Nephron (organoid): ENCODE measurements around the gene PAPPA2.
A peak's percentile ranks its signal among the peaks of the same experiment; 100 is the strongest.
"Not testable (repeated sequence)": the region's sequence is repeated elsewhere in the genome, so short reads cannot be mapped to it uniquely, and the experiment has no call there.

ENCODE experiments used
- H3K27ac Mint-ChIP-seq, 3 experiments: 2 replicates each; pipeline ENCODE4 v1.8.0; 2020; ENCODE audit warnings: mixed read lengths in 3 of 3, mild to moderate bottlenecking in 2 of 3, moderate library complexity in 1 of 3
- H3K27me3 Mint-ChIP-seq: 2 replicates; pipeline ENCODE4 v1.8.0; 2021; ENCODE audit warnings: low read depth, mild to moderate bottlenecking, moderate library complexity, mixed read lengths
- H3K36me3 Mint-ChIP-seq: 2 replicates; pipeline ENCODE4 v1.8.0; 2020; ENCODE audit warnings: low read depth, mixed read lengths
- H3K4me1 Mint-ChIP-seq: 2 replicates; pipeline ENCODE4 v1.8.0; 2020; ENCODE audit warnings: mixed read lengths
- H3K4me3 Mint-ChIP-seq, 3 experiments: 2 replicates each; pipeline ENCODE4 v1.8.0; 2020; ENCODE audit warnings: mild to moderate bottlenecking in 3 of 3, mixed read lengths in 3 of 3, moderate library complexity in 2 of 3
- H3K9me3 Mint-ChIP-seq: 2 replicates; pipeline ENCODE4 v1.8.0; 2020; ENCODE audit warnings: mixed read lengths
- TF ChIP-seq, protein P1 (sequence below), 3 experiments: fragments of 200-600 bp; sonication (generic); IDR thresholded peaks; one replicate each; pipeline ENCODE4 v1.5.0; 2021; ENCODE audit warnings: antibody characterized with exemption in 3 of 3; ENCODE audit not compliant: unreplicated experiment in 3 of 3

PAPPA2 gene, protein sequence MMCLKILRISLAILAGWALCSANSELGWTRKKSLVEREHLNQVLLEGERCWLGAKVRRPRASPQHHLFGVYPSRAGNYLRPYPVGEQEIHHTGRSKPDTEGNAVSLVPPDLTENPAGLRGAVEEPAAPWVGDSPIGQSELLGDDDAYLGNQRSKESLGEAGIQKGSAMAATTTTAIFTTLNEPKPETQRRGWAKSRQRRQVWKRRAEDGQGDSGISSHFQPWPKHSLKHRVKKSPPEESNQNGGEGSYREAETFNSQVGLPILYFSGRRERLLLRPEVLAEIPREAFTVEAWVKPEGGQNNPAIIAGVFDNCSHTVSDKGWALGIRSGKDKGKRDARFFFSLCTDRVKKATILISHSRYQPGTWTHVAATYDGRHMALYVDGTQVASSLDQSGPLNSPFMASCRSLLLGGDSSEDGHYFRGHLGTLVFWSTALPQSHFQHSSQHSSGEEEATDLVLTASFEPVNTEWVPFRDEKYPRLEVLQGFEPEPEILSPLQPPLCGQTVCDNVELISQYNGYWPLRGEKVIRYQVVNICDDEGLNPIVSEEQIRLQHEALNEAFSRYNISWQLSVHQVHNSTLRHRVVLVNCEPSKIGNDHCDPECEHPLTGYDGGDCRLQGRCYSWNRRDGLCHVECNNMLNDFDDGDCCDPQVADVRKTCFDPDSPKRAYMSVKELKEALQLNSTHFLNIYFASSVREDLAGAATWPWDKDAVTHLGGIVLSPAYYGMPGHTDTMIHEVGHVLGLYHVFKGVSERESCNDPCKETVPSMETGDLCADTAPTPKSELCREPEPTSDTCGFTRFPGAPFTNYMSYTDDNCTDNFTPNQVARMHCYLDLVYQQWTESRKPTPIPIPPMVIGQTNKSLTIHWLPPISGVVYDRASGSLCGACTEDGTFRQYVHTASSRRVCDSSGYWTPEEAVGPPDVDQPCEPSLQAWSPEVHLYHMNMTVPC (N-terminal part only)

DNA sequence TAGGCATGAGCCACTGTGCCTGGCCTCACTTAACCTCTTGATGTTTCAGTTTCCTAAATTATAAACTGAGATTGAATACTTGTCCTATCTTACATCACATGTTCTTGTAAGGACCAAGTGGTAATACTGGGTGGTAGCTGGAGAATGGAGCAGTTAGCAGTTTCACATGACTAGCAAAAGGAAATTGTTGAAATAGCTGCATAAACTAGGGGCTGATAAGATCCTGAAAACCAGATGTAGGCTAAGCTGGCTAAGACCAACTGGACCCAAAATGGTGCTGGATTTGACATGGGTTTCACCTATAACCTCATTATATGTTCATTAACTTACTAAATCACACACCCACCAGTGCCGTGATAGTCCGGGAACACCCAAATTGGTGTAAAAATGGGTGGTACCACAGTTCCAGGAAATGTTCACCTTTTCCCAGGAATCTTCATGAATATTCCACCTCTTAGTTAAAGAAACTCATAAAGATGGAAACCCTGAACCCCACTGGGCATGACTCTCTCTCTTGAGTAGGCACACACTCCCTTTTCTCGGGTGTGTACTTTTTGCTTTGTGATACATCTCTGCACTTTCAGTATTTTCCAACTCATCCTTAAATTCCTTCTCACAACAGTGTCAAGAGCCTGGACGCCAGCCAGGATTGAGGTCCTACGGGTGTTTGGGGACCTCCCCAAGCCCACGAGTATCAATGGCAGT is at the start of gene PAPPA2:
TSS of gene PAPPA2 (plus strand) at position 502 of the 705 bp plus-strand sequence. CDS start 93,148 bp downstream, outside the sequence.
- TF ChIP-seq, protein P1, sequence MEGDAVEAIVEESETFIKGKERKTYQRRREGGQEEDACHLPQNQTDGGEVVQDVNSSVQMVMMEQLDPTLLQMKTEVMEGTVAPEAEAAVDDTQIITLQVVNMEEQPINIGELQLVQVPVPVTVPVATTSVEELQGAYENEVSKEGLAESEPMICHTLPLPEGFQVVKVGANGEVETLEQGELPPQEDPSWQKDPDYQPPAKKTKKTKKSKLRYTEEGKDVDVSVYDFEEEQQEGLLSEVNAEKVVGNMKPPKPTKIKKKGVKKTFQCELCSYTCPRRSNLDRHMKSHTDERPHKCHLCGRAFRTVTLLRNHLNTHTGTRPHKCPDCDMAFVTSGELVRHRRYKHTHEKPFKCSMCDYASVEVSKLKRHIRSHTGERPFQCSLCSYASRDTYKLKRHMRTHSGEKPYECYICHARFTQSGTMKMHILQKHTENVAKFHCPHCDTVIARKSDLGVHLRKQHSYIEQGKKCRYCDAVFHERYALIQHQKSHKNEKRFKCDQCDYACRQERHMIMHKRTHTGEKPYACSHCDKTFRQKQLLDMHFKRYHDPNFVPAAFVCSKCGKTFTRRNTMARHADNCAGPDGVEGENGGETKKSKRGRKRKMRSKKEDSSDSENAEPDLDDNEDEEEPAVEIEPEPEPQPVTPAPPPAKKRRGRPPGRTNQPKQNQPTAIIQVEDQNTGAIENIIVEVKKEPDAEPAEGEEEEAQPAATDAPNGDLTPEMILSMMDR (IDR thresholded peaks at IDR 0.05; ENCODE audit: unreplicated experiment in 3 of 3): no peak
- Mint-ChIP-seq H3K27me3 (no peaks in the 10 kb centered on the region), H3K4me1 (peaks cover 3% of the 10 kb centered on the region), H3K9me3 (peaks cover 3% of the 10 kb centered on the region), H3K36me3 (peaks cover 3% of the 10 kb centered on the region), H3K27ac (peak within 1 kb of the TSS in 1 of 3 experiments; percentile 63), H3K4me3 (no peak within 1 kb of the TSS)

DNA sequence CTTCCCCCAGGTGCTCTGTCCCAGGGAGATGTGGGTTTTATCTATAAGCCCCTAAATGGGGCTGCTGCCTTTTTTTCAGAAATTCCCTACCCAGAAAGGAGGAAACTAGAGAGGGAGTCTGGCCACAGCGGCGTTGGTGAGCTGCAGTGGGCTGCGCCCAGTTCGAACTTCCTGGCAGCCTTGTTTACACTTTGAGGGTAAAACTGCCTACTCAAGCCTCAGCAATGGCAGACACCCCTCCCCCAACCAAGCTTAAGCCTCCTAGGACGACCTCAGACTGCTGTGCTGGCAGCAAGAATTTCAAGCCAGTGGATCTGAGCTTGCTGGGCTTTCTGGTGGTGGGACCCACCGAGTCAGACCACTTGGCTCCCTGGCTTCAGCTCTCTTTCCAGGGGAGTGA is 46.2 kb upstream of the PAPPA2 start:
- no peaks in the 10 kb centered on the region for H3K36me3 Mint-ChIP-seq
- H3K27ac Mint-ChIP-seq: no peak overlapping the region
- H3K4me3 Mint-ChIP-seq: no peak overlapping the region
- no peaks in the 10 kb centered on the region for H3K27me3 Mint-ChIP-seq
- no peaks in the 10 kb centered on the region for H3K4me1 Mint-ChIP-seq
- peaks cover 6% of the 10 kb centered on the region for H3K9me3 Mint-ChIP-seq
- TF ChIP-seq, protein P1 (IDR thresholded peaks at IDR 0.05; ENCODE audit: unreplicated experiment in 3 of 3): no peak

- H3K4me3 Mint-ChIP-seq, H3K36me3 Mint-ChIP-seq, H3K27me3 Mint-ChIP-seq, H3K4me1 Mint-ChIP-seq, H3K27ac Mint-ChIP-seq: not testable (repeated sequence)
- peaks cover 23% of the 10 kb centered on the region for H3K9me3 Mint-ChIP-seq
These were observed 43.4 kb upstream of the PAPPA2 start for GRCh38 chr1:176419608-176420007.

GRCh38 chr1:176434234-176434633 is 28.7 kb upstream of the PAPPA2 start:
- Mint-ChIP-seq H3K27ac (no peak overlapping the region), H3K4me3 (no peak overlapping the region), H3K4me1 (no peaks in the 10 kb centered on the region), H3K36me3 (no peaks in the 10 kb centered on the region), H3K9me3 (no peaks in the 10 kb centered on the region), H3K27me3 (no peaks in the 10 kb centered on the region)
- TF ChIP-seq, protein P1 (IDR thresholded peaks at IDR 0.05; ENCODE audit: unreplicated experiment in 3 of 3): no peak

- H3K9me3 Mint-ChIP-seq: no peaks in the 10 kb centered on the region
- no peaks in the 10 kb centered on the region for H3K27me3 Mint-ChIP-seq
- no peaks in the 10 kb centered on the region for H3K36me3 Mint-ChIP-seq
- no peak overlapping the region for H3K4me3 Mint-ChIP-seq
- TF ChIP-seq, protein P1 (IDR thresholded peaks at IDR 0.05; ENCODE audit: unreplicated experiment in 3 of 3): no peak
- H3K4me1 Mint-ChIP-seq: no peaks in the 10 kb centered on the region
- no peak overlapping the region for H3K27ac Mint-ChIP-seq
These were observed 26.7 kb upstream of the PAPPA2 start for GRCh38 chr1:176436251-176436650.

DNA sequence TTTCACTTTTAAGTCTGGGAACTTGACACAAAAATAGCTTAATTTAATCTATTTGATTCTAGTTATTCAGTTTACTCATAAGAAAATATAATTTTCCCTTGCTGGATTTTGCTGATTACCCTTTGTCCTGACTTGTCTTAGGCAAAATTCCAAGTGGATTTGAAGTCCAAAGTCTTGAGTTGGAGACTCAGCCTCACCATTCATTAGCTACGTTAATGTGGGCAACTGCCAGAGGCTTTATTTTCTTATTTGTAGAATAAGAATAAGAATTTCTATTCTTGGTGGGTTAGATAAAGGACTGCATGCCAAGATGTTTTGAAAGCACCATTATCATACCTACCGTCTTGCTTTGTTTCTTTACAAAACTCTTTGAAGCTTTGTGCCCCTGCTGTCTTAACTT is 22.8 kb upstream of the PAPPA2 start:
- Mint-ChIP-seq H3K27me3 (no peaks in the 10 kb centered on the region), H3K9me3 (no peaks in the 10 kb centered on the region), H3K4me1 (no peaks in the 10 kb centered on the region), H3K27ac (no peak overlapping the region), H3K36me3 (no peaks in the 10 kb centered on the region), H3K4me3 (no peak overlapping the region)
- TF ChIP-seq, protein P1 (IDR thresholded peaks at IDR 0.05; ENCODE audit: unreplicated experiment in 3 of 3): no peak
